A549 (cell line): Measurements from ENCODE around the gene OLFM3. TPM values are rescaled to one million over a fixed set of nuclear protein-coding genes. Genes with fewer than 3 reads are reported as not detected.

Experiments
- ATAC-seq, 2 experiments: fragments of 200-7000 bp in 1 of 2; fragments of >200 bp in 1 of 2; cut with Nextera tagmentation in 1 of 2; cut with Tn5 transposase in 1 of 2; 3 replicates each; pipeline versions ENCODE4 v1.8.0 to v1.9.1; 2018 to 2020; ENCODE audit warnings: mild to moderate bottlenecking in 1 of 2, moderate library complexity in 1 of 2
- CTCF ChIA-PET: fragments of 300-600 bp; sonication (Branson Sonifier 250); formaldehyde crosslinking; extraction: SDS; loops from one replicate; lab custom pipeline; 2021; ENCODE audit warnings: antibody characterized with exemption, inconsistent platforms; lab: Yijun Ruan, JAX
- POLR2A ChIA-PET: fragments of 350-600 bp; formaldehyde crosslinking; extraction: SDS; loops from one replicate; lab custom pipeline; 2021; ENCODE audit warnings: antibody characterized with exemption, inconsistent platforms; lab: Yijun Ruan, JAX
- DNase-seq, 2 experiments: peaks; one replicate each; pipeline versions ENCODE4 v3.0.0 to v3.0.0-alpha.2; 2011 to 2016; ENCODE audit warnings: low read depth in 1 of 2, low spot score in 1 of 2
- FAIRE-seq: peaks from 2 replicates; lab custom pipeline; 2011; peaks lifted over from hg19 to GRCh38; lab: Jason Lieb, UNC
- H3K27ac ChIP-seq, 2 experiments: fragments of >200 bp; sonication (Bioruptor Twin); formaldehyde crosslinking; 3 replicates each; pipeline ENCODE4 v1.5.1; 2016 to 2017
- H3K4me1 ChIP-seq: fragments of >200 bp; sonication (Bioruptor Twin); formaldehyde crosslinking; 3 replicates; pipeline ENCODE4 v1.6.1; 2016
- H3K4me2 ChIP-seq: fragments of >200 bp; sonication (Bioruptor Twin); formaldehyde crosslinking; 3 replicates; pipeline ENCODE4 v1.6.1; 2016
- H3K4me3 ChIP-seq: fragments of >200 bp; sonication (Bioruptor Twin); formaldehyde crosslinking; 3 replicates; pipeline ENCODE4 v1.5.1; 2016
- H3K9me3 ChIP-seq: fragments of >200 bp; sonication (Bioruptor Twin); formaldehyde crosslinking; 3 replicates; pipeline ENCODE4 v1.6.1; 2016
- BHLHE40 ChIP-seq: IDR thresholded peaks from 2 replicates; pipeline ENCODE4 v1.6.1; 2012; ENCODE audit warnings: low read depth, low read length, inconsistent platforms
- CBX8 ChIP-seq: fragments of 200-600 bp; sonication (generic); IDR thresholded peaks from 2 replicates; pipeline ENCODE4 v1.6.1; 2016
- CEBPB ChIP-seq, 2 experiments: fragments of >200 bp in 1 of 2; sonication (Bioruptor Twin) in 1 of 2; formaldehyde crosslinking in 1 of 2; IDR thresholded peaks; 2 replicates each; pipeline ENCODE4 v1.6.1; 2012 to 2016
- CHD2 ChIP-seq: fragments of 150-350 bp; IDR thresholded peaks from 2 replicates; pipeline ENCODE4 v1.6.1; 2014; ENCODE audit warnings: low read length; ENCODE audit not compliant: partially characterized antibody
- CHD4 ChIP-seq: fragments of 200-600 bp; sonication (generic); IDR thresholded peaks from 2 replicates; pipeline ENCODE4 v1.6.1; 2016; ENCODE audit warnings: antibody characterized with exemption, mild to moderate bottlenecking, borderline replicate concordance
- EHF ChIP-seq: fragments of 250-450 bp; sonication (Bioruptor Pico); IDR thresholded peaks from 2 replicates; pipeline ENCODE4 v1.5.0; 2020; ENCODE audit warnings: mild to moderate bottlenecking
- ELK1 ChIP-seq: fragments of 150-350 bp; IDR thresholded peaks from 2 replicates; pipeline ENCODE4 v1.6.1; 2014; ENCODE audit warnings: low read depth, mild to moderate bottlenecking, low read length
- FOSB ChIP-seq: fragments of 250-450 bp; sonication (Bioruptor Pico); IDR thresholded peaks from 2 replicates; pipeline ENCODE4 v1.5.0; 2020; ENCODE audit warnings: mild to moderate bottlenecking, moderate library complexity
- FOSL2 ChIP-seq, 2 experiments: fragments of 450-650 bp in 1 of 2; fragments of >200 bp in 1 of 2; sonication (Bioruptor Twin) in 1 of 2; formaldehyde crosslinking; IDR thresholded peaks; 2 replicates each; pipeline versions ENCODE4 v1.5.0 to v1.6.1; 2016 to 2020; ENCODE audit warnings: mild to moderate bottlenecking in 1 of 2, moderate library complexity in 1 of 2
- FOXS1 ChIP-seq: fragments of 250-450 bp; sonication (Bioruptor Pico); IDR thresholded peaks from 2 replicates; pipeline ENCODE4 v1.5.0; 2020; ENCODE audit warnings: mild to moderate bottlenecking, moderate library complexity
- GATA3 ChIP-seq: IDR thresholded peaks from 2 replicates; pipeline ENCODE4 v1.6.1; 2012; ENCODE audit warnings: borderline replicate concordance
- HOXA7 ChIP-seq: fragments of 250-450 bp; sonication (Bioruptor Pico); IDR thresholded peaks from 2 replicates; pipeline ENCODE4 v1.5.0; 2020; ENCODE audit warnings: mild to moderate bottlenecking, moderate library complexity
- HOXB5 ChIP-seq: fragments of 250-450 bp; sonication (Bioruptor Pico); IDR thresholded peaks from 2 replicates; pipeline ENCODE4 v1.5.0; 2020; ENCODE audit warnings: mild to moderate bottlenecking, moderate library complexity
- JUNB ChIP-seq: fragments of >200 bp; sonication (Bioruptor Twin); formaldehyde crosslinking; IDR thresholded peaks from 2 replicates; pipeline ENCODE4 v1.6.1; 2016
- MAFK ChIP-seq: fragments of 450-650 bp; IDR thresholded peaks from 2 replicates; pipeline ENCODE4 v1.6.1; 2014; ENCODE audit not compliant: partially characterized antibody
- MAZ ChIP-seq: fragments of 150-350 bp; IDR thresholded peaks from 2 replicates; pipeline ENCODE4 v1.6.1; 2014; ENCODE audit warnings: antibody characterized with exemption, low read depth, low read length, borderline replicate concordance
- NFE2L2 ChIP-seq: fragments of 150-350 bp; conservative IDR thresholded peaks from 2 replicates; pipeline ENCODE4 v1.6.1; 2014; ENCODE audit warnings: low read length
- PBX3 ChIP-seq: IDR thresholded peaks from 2 replicates; pipeline ENCODE4 v1.6.1; 2012
- PHF8 ChIP-seq: fragments of 200-600 bp; sonication (generic); IDR thresholded peaks from 2 replicates; pipeline ENCODE4 v1.6.1; 2016; ENCODE audit warnings: low read depth, mild to moderate bottlenecking, antibody characterized with exemption, moderate library complexity, borderline replicate concordance
- RARB ChIP-seq: fragments of 250-450 bp; sonication (Bioruptor Pico); IDR thresholded peaks from 2 replicates; pipeline ENCODE4 v1.8.0; 2021; ENCODE audit warnings: mild to moderate bottlenecking, moderate library complexity
- RNF2 ChIP-seq: fragments of 200-600 bp; sonication (generic); IDR thresholded peaks from 2 replicates; pipeline ENCODE4 v1.6.1; 2016; ENCODE audit warnings: low read depth, mild to moderate bottlenecking, antibody characterized with exemption, moderate library complexity, borderline replicate concordance
- ZFP36 ChIP-seq: fragments of 450-650 bp; IDR thresholded peaks from 2 replicates; pipeline ENCODE4 v1.6.1; 2014; ENCODE audit warnings: borderline replicate concordance; ENCODE audit not compliant: partially characterized antibody
- ZSCAN20 ChIP-seq: fragments of 250-450 bp; sonication (Bioruptor Pico); IDR thresholded peaks from 2 replicates; pipeline ENCODE4 v1.8.0; 2022; ENCODE audit warnings: mild to moderate bottlenecking, moderate library complexity
- WGBS: methylation state at CpG from one replicate; pipeline ENCODE4 v1.1.6; 2017; ENCODE audit errors: missing lambda C conversion rate; 5-methylcytosine and 5-hydroxymethylcytosine counted together
- polyA plus RNA-seq, 4 experiments: library from polyadenylated mRNA; depleted of rRNA in 3 of 4; stranded (reverse); fragments of >200 nt; fragmentation: RNase III in 1 of 4; extraction: RNeasy Plus Mini Kit Qiagen cat#74134 plus additional on column Dnase treatment in 1 of 4; gene quantifications; 2 replicates in 3 of 4; 3 replicates in 1 of 4; pipeline ENCODE4 v1.2.3, GENCODE V29; 2011 to 2017
- TF ChIP-seq, protein P1 (sequence below): IDR thresholded peaks from 2 replicates; pipeline ENCODE4 v1.6.1; 2012; ENCODE audit warnings: low read depth, borderline replicate concordance
- TF ChIP-seq, protein P2 (sequence below): fragments of >200 bp; sonication (Bioruptor Twin); formaldehyde crosslinking; IDR thresholded peaks from 3 replicates; pipeline ENCODE4 v1.5.1; 2016

The OLFM3 gene
- polyA plus RNA-seq, 2 of the 4 experiments (the other 2 are of a cell fraction): not detected

GRCh38 chr1:101911894-101912293 is 84.8 kb downstream of the OLFM3 start:
- no peak for DNase-seq
- ChIA-PET POLR2A (no interaction called here), CTCF (interaction anchor here (1.1 kb wide), 1 partner anchor 10 kb away, joined by 3 read pairs; no protein-coding TSS in a partner anchor)
- Histone ChIP-seq H3K27ac (no peak overlapping the region), H3K4me1 (no peaks in the 10 kb centered on the region), H3K4me2 (no peak overlapping the region), H3K4me3 (no peak overlapping the region), H3K9me3 (no peaks in the 10 kb centered on the region)
- 25% methylated on average over 5 of the region's 5 CpGs for WGBS
- ATAC-seq: no peak
- no peak for FAIRE-seq
- no peak for TF ChIP-seq FOSL2 (IDR thresholded peaks at IDR 0.05)
- no peak for TF ChIP-seq FOSL2 (CRISPR knock-in tag; IDR thresholded peaks at IDR 0.05)
- TF ChIP-seq HOXA7 (CRISPR knock-in tag): no peak
- no peak for TF ChIP-seq ZFP36
- TF ChIP-seq FOXS1 (CRISPR knock-in tag): no peak
- no peak for TF ChIP-seq ZSCAN20
- TF ChIP-seq GATA3: no peak
- no peak for TF ChIP-seq JUNB
- TF ChIP-seq NFE2L2: no peak
- no peak for TF ChIP-seq PHF8
- TF ChIP-seq PBX3: no peak
- TF ChIP-seq CEBPB (IDR thresholded peaks at IDR 0.05): no peak

DNA sequence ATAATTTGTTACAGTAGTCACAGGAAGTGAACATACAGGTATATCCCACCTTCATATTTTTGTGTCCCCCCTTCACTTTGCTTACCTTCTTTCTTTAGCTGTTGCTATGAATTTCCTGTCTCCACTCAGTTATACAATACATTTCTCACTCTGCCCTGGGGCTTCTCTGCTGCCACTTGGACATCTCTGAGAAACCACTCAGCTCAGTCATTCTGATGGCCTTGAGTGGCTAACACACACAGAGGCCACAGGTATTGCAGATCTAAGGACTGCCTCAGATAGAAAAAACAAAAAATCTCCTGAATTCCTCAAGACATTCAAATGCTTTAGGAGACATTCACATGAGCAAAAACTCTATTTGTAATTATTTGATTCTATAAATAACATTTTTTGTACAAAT is 87.7 kb downstream of the OLFM3 start:
- Histone ChIP-seq H3K27ac (no peak overlapping the region), H3K4me1 (no peaks in the 10 kb centered on the region), H3K4me2 (no peak overlapping the region), H3K4me3 (no peak overlapping the region), H3K9me3 (no peaks in the 10 kb centered on the region)
- DNase-seq (no peak), ATAC-seq (no peak), FAIRE-seq (no peak)
- no peak for TF ChIP-seq BHLHE40
- no peak for TF ChIP-seq RARB
- TF ChIP-seq, protein P1, sequence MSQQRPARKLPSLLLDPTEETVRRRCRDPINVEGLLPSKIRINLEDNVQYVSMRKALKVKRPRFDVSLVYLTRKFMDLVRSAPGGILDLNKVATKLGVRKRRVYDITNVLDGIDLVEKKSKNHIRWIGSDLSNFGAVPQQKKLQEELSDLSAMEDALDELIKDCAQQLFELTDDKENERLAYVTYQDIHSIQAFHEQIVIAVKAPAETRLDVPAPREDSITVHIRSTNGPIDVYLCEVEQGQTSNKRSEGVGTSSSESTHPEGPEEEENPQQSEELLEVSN: no peak
- no peak for TF ChIP-seq CHD4
- no peak for TF ChIP-seq RNF2
- TF ChIP-seq MAFK: no peak
- TF ChIP-seq, protein P2, sequence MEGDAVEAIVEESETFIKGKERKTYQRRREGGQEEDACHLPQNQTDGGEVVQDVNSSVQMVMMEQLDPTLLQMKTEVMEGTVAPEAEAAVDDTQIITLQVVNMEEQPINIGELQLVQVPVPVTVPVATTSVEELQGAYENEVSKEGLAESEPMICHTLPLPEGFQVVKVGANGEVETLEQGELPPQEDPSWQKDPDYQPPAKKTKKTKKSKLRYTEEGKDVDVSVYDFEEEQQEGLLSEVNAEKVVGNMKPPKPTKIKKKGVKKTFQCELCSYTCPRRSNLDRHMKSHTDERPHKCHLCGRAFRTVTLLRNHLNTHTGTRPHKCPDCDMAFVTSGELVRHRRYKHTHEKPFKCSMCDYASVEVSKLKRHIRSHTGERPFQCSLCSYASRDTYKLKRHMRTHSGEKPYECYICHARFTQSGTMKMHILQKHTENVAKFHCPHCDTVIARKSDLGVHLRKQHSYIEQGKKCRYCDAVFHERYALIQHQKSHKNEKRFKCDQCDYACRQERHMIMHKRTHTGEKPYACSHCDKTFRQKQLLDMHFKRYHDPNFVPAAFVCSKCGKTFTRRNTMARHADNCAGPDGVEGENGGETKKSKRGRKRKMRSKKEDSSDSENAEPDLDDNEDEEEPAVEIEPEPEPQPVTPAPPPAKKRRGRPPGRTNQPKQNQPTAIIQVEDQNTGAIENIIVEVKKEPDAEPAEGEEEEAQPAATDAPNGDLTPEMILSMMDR: no peak
- TF ChIP-seq MAZ: no peak
- no peak for TF ChIP-seq ELK1
- TF ChIP-seq CHD2: no peak
- TF ChIP-seq FOSB: no peak
- no peak for TF ChIP-seq HOXB5 (CRISPR knock-in tag)
- TF ChIP-seq CEBPB (IDR thresholded peaks at IDR 0.05): no peak
- TF ChIP-seq ZFP36: no peak
- TF ChIP-seq EHF (CRISPR knock-in tag): no peak
- no peak for TF ChIP-seq CBX8
- ChIA-PET CTCF (no interaction called here), POLR2A (no interaction called here)
